NCI-H2196 treated with DMSO at 0.1 percent for 48 hours (cell line): ENCODE results near the gene DPH1.

Experiments
- DNase-seq: peaks from one replicate; lab custom pipeline; 2025; ENCODE audit not compliant: unreplicated experiment; lab: John Stamatoyannopoulos, UW

DPH1 gene

DNA sequence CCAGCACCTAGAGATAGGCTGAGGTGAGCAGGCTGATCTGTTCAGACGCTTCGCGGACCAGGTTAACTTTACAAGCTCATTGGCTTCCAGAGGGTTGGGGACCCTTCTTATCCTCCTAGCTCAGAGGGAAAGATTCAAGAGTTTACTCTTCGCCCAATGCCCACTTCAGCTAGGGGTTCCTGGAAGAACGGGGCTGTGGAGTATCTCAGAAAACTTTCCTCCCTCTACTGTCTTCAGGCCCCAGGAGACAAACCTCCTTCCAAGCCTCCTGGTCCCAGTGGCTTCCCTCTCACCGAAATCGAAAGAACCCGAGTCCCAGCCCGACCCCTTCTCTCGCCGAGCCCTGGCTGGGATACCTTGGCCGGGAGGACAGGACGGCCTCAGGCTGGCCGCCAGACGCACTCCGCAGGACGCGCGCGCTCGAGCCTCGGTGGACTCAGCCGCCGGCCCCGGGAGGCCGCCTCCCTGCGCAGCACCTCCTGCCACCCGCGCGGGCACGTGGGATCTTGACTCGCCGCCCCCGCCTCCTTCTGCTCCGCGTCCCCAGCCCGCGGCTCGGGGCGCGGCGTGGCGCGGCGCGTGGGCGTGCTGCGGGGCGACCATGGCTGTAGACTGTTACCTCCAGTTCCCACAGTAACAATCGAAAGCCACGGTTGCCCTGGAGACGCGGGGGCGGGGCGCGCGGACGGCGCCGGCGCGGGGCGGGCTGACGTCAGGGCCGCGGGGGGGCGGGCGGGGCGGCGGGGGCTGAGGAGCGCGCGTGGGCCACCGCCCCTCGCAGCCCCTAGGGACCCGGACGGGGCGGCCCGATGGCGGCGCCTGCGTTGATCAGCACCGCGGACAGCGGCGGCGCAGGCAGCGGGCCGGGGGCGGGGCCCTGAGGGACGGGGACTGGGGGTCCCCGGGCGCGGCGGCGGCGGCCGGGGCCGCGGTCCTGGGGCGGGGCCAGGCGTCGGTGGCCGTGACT, 19.7 kb downstream of the DPH1 start:
- no peak for DNase-seq

GRCh38 chr17:2050300-2051060, 20.5 kb downstream of the DPH1 start:
- peak; percentile 26 for DNase-seq

GRCh38 chr17:2051061-2051932, 21.3 kb downstream of the DPH1 start:
- DNase-seq: no peak

DNA sequence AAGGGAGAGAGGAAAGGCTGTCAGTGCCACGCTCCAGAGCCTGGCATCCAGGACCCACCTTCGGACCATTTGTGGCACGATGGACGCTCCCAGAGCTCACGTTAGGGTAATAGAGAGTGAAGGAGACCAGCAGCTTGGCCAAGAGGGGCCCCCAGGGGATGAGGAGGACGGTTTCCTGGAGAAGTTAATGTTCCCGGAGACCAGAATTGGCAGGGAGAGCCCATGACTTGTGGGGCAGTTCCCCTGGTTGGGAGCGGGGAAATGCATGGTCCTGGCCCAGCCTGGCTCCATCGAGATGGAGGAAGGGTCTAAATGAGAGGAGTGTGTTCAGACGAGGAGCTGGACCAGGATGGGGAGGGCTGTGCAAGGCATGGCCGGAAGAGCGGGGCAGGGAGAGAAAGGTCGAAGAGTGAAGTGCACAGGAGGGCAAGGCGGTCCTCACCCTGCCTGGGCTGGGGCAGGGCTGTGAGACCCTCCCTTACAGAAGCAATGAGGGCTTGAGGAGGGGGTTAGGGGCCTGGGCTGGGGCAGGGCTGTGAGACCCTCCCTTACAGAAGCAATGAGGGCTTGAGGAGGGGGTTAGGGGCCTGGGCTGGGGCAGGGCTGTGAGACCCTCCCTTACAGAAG, 22.1 kb downstream of the DPH1 start:
- DNase-seq: no peak

DNA sequence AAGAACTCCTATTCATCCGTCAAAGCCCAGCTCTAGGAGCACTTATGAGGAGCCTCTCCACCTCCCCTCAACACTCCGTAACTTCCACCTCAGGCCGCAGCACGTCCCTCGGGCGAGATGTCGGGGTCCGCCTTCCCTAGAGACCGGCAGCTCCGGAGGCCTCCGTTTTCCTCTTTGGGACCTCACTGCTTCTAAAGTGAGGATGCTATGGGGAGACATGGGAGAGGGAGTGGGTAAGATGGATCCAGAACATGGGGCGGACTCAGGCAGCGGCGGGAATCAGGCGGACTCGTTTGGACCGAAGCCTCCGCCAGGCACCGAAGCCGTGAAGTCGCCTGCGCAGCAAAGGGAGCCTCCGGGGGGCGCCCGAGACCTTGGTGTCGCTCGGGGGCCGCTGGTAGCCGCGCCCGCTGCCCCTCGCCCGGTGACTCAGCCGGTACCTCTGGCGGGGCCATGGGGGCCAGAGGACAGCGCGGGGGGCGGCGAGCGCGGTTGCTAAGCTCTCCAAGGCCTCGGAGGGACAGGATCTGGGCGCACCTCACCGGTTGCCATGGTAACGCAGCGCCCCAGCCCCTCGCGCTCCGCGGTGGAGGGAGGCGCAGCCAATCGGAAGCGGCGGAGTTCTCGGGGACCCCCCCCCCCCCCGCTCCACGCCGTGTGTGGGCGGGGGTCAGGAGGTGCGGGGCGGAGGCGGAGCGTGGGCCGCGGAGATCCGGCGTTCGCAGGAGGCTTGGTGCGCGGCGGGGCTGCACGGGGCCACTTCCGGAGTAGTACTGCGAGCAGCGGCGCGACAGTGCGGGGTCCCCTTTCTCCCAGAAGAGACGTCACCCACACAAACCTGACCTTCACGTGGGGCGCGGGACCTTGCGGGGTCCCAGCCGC, 23.7 kb downstream of the DPH1 start:
- DNase-seq: peak; percentile 19

DNA sequence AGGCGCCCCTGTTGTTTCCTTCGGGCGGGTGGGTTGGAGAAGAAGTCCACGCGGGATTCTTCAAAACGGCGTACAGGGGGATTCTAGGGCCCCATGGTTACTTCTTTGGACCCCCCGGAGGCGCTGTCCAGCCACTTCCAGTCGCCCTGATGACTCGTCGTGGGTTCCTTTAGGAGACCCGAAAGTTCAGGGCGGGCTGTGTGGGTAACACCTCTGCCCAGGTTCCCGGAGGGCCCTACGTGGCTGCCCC, 24.2 kb downstream of the DPH1 start:
- no peak for DNase-seq

- no peak for DNase-seq
Measured at GRCh38 chr17:2054512-2055291, 24.7 kb downstream of the DPH1 start, which contains the start of gene HIC1. HIC1 (plus strand) TSS chr17:2055103; CDS start chr17:2056691, 1,588 bp downstream.

- no peak for DNase-seq
Measured at GRCh38 chr17:2055292-2056205, 25.6 kb downstream of the DPH1 start.

- no peak for DNase-seq
Measured at GRCh38 chr17:2056206-2057174, 26.5 kb downstream of the DPH1 start.

GRCh38 chr17:2057175-2057759, 27.3 kb downstream of the DPH1 start:
- no peak for DNase-seq

DNA sequence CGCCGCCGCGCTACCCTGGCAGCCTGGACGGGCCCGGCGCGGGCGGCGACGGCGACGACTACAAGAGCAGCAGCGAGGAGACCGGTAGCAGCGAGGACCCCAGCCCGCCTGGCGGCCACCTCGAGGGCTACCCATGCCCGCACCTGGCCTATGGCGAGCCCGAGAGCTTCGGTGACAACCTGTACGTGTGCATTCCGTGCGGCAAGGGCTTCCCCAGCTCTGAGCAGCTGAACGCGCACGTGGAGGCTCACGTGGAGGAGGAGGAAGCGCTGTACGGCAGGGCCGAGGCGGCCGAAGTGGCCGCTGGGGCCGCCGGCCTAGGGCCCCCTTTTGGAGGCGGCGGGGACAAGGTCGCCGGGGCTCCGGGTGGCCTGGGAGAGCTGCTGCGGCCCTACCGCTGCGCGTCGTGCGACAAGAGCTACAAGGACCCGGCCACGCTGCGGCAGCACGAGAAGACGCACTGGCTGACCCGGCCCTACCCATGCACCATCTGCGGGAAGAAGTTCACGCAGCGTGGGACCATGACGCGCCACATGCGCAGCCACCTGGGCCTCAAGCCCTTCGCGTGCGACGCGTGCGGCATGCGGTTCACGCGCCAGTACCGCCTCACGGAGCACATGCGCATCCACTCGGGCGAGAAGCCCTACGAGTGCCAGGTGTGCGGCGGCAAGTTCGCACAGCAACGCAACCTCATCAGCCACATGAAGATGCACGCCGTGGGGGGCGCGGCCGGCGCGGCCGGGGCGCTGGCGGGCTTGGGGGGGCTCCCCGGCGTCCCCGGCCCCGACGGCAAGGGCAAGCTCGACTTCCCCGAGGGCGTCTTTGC, 28.0 kb downstream of the DPH1 start:
- DNase-seq: no peak

DNA sequence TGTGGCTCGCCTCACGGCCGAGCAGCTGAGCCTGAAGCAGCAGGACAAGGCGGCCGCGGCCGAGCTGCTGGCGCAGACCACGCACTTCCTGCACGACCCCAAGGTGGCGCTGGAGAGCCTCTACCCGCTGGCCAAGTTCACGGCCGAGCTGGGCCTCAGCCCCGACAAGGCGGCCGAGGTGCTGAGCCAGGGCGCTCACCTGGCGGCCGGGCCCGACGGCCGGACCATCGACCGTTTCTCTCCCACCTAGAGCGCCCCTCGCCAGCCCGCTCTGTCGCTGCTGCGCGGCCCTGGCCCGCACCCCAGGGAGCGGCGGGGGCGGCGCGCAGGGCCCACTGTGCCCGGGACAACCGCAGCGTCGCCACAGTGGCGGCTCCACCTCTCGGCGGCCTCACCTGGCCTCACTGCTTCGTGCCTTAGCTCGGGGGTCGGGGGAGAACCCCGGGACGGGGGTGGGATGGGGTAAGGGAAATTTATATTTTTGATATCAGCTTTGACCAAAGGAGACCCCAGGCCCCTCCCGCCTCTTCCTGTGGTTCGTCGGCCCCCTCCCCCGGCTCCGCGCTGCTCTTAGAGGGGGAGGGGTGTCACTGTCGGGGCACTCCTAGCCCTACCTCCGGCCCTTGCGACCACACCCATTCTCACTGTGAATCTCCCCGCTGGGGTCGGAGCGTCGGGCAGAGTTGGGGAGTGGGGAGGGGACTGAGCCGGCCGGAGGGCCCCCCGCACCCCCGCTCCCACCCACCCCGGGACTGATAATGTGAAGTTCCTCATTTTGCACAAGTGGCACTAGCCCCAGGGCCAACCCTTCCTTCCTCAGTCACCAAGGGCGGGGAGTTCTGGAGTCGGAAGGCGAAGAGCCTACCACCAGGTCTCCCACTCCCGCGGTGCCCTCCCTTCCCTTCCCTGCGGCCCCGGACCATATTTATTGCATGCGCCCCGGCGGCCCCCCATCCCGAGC, 28.9 kb downstream of the DPH1 start:
- DNase-seq: no peak

DNA sequence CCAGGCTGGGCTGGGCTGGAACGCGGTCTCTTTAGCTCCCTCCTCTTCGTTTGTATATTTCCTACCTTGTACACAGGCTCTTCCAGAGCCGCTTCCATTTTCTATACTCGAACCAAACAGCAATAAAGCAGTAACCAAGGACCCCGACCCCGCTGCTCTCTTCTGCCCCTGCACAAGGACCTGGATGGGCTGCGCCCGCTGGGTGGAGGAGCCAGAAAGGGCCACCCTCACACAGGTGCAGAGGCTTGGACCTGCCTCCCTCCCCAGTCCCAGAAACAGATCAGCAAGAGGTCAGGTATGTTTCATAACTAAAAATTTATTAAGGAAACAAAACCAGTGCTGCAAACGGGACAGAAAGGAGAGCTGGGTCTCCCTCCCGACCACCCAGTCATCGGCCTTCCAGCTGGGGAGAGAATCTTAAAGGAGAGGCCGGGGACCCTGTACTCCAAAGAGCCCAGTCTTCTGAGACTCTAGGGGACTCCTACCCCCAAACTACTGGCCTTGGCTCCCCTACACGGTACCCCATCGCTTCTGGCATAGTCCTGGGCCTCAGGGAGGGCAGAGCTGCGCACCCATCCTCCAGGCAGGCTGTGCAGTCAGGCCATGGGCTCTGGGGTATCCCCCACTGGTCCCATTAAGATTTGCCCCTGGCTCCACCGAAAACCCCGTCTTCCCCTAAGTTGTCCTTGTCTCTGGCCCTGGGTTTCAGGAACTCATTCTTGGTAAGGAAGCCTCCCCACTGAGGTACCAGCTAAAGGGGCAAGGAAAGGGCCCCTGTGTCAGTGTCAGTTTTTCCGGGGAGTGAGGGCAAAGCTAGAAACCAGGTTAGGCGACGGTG, 29.8 kb downstream of the DPH1 start:
- no peak for DNase-seq

DNA sequence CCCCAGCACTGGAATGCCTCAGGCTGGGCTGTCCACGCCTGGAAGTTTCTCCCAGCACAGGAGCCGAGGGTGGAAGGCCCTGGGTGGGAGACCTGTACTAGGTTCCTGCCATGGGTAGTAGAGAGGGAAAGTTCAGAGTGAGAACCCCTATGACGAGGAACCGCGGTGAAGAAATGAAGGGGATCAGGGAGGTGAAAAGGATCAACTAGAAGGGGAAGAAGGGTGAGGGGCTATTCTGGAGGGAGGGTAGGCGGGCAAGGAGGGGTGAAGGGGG, 30.4 kb downstream of the DPH1 start:
- no peak for DNase-seq
